IgD-negative memory B cell (primary cell): Measurements from ENCODE around the gene PSEN2. TPM values are rescaled to one million over a fixed set of nuclear protein-coding genes. Genes with fewer than 3 reads are reported as not detected.

Source experiments
- H3K27ac Mint-ChIP-seq, 3 donors: one replicate each; pipeline ENCODE4 v1.8.0; 2020 to 2022; ENCODE audit warnings: mild to moderate bottlenecking in 3 of 3, mixed read lengths in 3 of 3, moderate library complexity in 1 of 3
- H3K27me3 Mint-ChIP-seq: one replicate; pipeline ENCODE4 v1.8.0; 2021; ENCODE audit warnings: mixed read lengths
- H3K36me3 Mint-ChIP-seq: one replicate; pipeline ENCODE4 v1.8.0; 2020; ENCODE audit warnings: mild to moderate bottlenecking, mixed read lengths
- H3K4me1 Mint-ChIP-seq, 3 donors: one replicate each; pipeline ENCODE4 v1.8.0; 2020 to 2022; ENCODE audit warnings: mixed read lengths in 3 of 3, mild to moderate bottlenecking in 1 of 3
- H3K4me3 Mint-ChIP-seq, 4 donors: one replicate each; pipeline ENCODE4 v1.8.0; 2020 to 2022; ENCODE audit warnings: mild to moderate bottlenecking in 4 of 4, mixed read lengths in 4 of 4, moderate library complexity in 3 of 4
- H3K9me3 Mint-ChIP-seq, 3 donors: one replicate each; pipeline ENCODE4 v1.8.0; 2020 to 2021; ENCODE audit warnings: mixed read lengths in 3 of 3, mild to moderate bottlenecking in 1 of 3
- polyA plus RNA-seq: library from polyadenylated mRNA; unstranded; fragments of 300-500 nt; fragmentation: Illumina TruSeq; gene quantifications from one replicate; pipeline ENCODE4 v1.2.3, GENCODE V29; 2021

The PSEN2 gene
- polyA plus RNA-seq, 1 donor from 2014 or later, result 16.1 TPM

DNA sequence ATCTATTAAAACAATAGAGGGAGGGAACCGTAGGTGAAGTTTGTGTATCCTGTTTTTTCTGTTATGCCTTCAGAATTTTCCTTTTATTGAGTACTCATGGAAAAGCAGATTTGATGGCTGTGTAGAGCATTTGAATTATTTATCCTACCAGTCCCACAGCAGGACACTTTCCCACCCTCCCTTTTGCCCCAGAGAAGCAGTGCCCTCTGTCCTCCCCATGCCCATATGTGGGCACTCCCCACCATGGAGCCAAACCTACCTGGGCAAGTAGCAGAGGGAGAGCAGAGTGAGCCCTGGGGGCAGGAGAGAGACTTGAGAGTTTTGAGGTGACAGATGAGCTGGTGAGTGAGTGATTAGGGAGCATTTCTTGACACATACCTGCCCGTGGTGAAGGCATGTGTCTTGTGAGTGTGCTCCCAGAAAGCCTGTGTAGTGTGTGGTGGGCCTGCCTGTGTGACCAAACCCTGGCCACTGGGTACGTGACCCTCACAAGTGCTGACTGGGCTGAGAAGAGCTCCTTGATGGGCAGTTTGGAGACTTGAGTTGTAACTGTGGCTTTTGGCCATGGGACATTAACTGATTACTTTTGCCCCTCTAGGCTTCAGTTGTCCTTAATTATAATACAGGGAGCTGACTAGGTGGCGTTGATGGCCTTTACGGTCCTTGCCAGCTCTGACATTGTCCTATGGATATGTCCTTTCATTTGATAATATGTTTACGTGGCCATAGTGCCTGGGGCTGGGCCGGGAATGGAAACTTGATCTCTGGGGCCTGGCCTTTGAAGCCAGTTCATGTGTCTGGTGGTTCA is 3.6 kb downstream of the PSEN2 start:
- Mint-ChIP-seq H3K4me1 (peaks cover 11 to 18% (median 14%) of the 10 kb centered on the region in 3 donors), H3K27me3 (no peaks in the 10 kb centered on the region), H3K4me3 (peak overlapping the region in 2 of 4 donors; percentile 37 to 74), H3K36me3 (no peaks in the 10 kb centered on the region), H3K9me3 (no peaks in the 10 kb centered on the region), H3K27ac (no peak overlapping the region)

DNA sequence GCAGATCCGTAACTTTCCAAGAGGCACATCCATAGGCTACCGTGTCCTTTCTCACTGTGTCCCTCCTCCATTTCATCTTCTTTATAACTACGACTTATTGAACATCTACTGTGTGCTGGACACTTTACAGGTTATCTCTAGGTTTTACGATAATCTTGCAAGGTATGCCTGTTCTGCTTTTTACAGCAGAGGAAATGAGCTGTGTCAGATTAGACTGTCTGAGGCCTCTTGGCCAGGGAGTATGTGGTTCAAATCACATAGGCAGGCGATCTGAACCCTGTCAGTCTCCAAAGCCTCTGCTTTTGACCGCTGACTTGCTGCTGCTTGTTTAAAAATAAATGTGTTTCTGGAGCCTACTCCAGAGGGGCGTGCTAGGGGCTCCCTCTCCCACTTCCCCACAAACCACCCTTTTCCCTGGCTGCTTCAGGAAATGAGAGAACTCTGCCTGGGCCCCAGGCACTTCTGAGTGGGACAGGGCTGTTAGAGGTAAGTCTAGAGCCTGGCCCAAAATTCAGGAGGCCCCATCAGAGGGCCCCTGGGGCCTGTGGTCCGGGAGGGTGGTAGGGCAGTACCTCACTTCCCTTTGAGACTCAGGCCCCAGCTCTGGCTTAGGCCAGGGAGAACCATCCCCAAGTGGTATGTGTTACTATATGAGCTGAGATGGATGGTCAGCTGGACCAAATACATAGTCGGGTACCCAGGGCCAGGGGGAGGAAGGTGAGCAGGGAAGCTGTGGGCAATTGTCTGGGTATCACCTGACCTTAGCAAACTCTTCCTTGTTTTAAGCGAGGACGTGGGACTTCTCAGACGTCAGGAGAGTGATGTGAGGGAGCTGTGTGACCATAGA is 4.4 kb downstream of the PSEN2 start:
- no peak overlapping the region for H3K27ac Mint-ChIP-seq
- peak overlapping the region in 2 of 4 donors; percentile 37 to 72 for H3K4me3 Mint-ChIP-seq
- H3K4me1 Mint-ChIP-seq, result peaks cover 11 to 18% (median 14%) of the 10 kb centered on the region in 3 donors
- no peaks in the 10 kb centered on the region for H3K9me3 Mint-ChIP-seq
- no peaks in the 10 kb centered on the region for H3K27me3 Mint-ChIP-seq
- H3K36me3 Mint-ChIP-seq, result peaks cover 2% of the 10 kb centered on the region

DNA sequence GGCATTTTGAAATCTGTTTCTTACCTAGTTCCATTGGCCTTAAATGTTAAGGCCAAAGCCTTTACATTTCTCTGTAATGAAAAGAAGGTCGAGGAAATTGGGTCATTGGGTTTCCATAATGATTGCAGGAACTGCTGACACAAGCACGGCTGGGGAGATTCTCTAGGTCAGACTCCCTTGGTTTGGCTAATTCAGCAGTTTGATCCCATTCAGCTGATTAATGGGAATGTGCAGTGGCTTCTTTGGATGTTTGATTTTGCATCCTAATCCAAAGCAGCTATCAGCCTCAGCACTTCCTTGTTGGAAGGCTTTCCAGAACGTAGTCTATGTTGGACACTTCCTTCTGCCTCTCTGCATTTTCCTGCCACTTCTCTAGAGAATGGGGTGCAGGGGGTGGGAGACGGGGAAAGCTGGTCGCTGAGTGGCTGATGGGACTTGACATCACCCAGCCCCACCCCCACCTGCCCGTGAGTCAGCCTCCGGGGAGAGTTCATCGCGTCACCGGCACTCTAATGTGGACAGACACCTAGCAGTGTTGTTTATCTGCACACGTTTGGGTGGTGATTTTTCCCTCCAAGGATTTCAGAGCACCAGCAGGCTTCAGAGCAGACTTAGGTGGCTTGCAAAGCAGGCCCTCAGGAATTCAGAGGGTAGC is 5.4 kb downstream of the PSEN2 start:
- H3K27ac Mint-ChIP-seq, result no peak overlapping the region
- no peaks in the 10 kb centered on the region for H3K27me3 Mint-ChIP-seq
- peaks cover 3% of the 10 kb centered on the region for H3K36me3 Mint-ChIP-seq
- H3K4me3 Mint-ChIP-seq, result no peak overlapping the region
- H3K9me3 Mint-ChIP-seq, result no peaks in the 10 kb centered on the region
- peaks cover 11 to 18% (median 12%) of the 10 kb centered on the region in 3 donors for H3K4me1 Mint-ChIP-seq

GRCh38 chr1:226877669-226878068 is 7.3 kb downstream of the PSEN2 start:
- H3K4me1 Mint-ChIP-seq, result peaks cover 8 to 21% (median 19%) of the 10 kb centered on the region in 3 donors
- no peak overlapping the region for H3K4me3 Mint-ChIP-seq
- H3K9me3 Mint-ChIP-seq, result no peaks in the 10 kb centered on the region
- H3K27me3 Mint-ChIP-seq, result no peaks in the 10 kb centered on the region
- H3K27ac Mint-ChIP-seq, result no peak overlapping the region
- peaks cover 8% of the 10 kb centered on the region for H3K36me3 Mint-ChIP-seq

GRCh38 chr1:226880372-226881287 is 10.2 kb downstream of the PSEN2 start:
- peaks cover 9% of the 10 kb centered on the region for H3K36me3 Mint-ChIP-seq
- H3K4me3 Mint-ChIP-seq, result peak overlapping the region in 1 of 4 donors; percentile 67
- H3K27ac Mint-ChIP-seq, result peak overlapping the region in 1 of 3 donors; percentile 17
- H3K9me3 Mint-ChIP-seq, result no peaks in the 10 kb centered on the region
- H3K27me3 Mint-ChIP-seq, result no peaks in the 10 kb centered on the region
- H3K4me1 Mint-ChIP-seq, result peaks cover 10 to 39% (median 37%) of the 10 kb centered on the region in 3 donors

DNA sequence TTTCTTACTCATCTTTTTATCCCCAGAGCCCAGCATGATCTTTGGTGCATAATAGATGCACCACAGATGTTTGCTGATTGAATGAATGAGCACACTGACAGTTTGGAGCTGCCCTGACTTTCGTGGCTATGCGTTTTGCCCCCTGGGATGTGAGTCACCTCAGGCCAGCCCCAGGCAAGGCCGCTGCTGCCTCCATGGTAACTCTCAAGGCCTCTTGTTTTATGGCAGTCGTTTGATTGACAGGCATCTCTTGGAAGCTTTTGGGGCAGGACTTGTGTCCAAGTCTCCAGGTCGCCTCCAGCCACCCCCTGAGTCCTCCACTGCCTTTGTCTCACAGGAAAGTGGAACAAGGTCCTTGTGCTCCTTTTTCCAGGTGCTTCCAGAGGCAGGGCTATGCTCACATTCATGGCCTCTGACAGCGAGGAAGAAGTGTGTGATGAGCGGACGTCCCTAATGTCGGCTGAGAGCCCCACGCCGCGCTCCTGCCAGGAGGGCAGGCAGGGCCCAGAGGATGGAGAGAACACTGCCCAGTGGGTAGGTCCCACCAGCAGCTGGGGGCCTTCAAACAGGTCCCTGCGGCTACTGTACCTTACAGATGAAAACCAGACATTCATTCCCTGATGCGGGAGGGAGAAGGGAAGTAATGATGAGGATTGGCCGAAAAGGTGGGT is 11.2 kb downstream of the PSEN2 start:
- peaks cover 15% of the 10 kb centered on the region for H3K36me3 Mint-ChIP-seq
- peak overlapping the region in 2 of 3 donors; percentile 92 to 94 for H3K27ac Mint-ChIP-seq
- H3K27me3 Mint-ChIP-seq, result no peaks in the 10 kb centered on the region
- peaks cover 16 to 48% (median 44%) of the 10 kb centered on the region in 3 donors for H3K4me1 Mint-ChIP-seq
- H3K9me3 Mint-ChIP-seq, result no peaks in the 10 kb centered on the region
- H3K4me3 Mint-ChIP-seq, result peak overlapping the region in 2 of 4 donors; percentile 44 to 90

GRCh38 chr1:226882187-226882586 is 11.8 kb downstream of the PSEN2 start:
- Mint-ChIP-seq H3K27me3 (no peaks in the 10 kb centered on the region), H3K27ac (peak overlapping the region; percentile 73 to 94 (median 92)), H3K9me3 (no peaks in the 10 kb centered on the region), H3K4me3 (peak overlapping the region; percentile 44 to 90 (median 68)), H3K4me1 (peaks cover 16 to 48% (median 44%) of the 10 kb centered on the region in 3 donors), H3K36me3 (peaks cover 15% of the 10 kb centered on the region)

- H3K27ac Mint-ChIP-seq, result peak overlapping the region; percentile 73 to 94 (median 92)
- H3K9me3 Mint-ChIP-seq, result no peaks in the 10 kb centered on the region
- peak overlapping the region; percentile 44 to 90 (median 68) for H3K4me3 Mint-ChIP-seq
- H3K27me3 Mint-ChIP-seq, result no peaks in the 10 kb centered on the region
- H3K4me1 Mint-ChIP-seq, result peaks cover 16 to 46% (median 42%) of the 10 kb centered on the region in 3 donors
- peaks cover 15% of the 10 kb centered on the region for H3K36me3 Mint-ChIP-seq
Observed at GRCh38 chr1:226882631-226883409, 12.4 kb downstream of the PSEN2 start.

- H3K27ac Mint-ChIP-seq, result peak overlapping the region; percentile 73 to 94 (median 92)
- H3K27me3 Mint-ChIP-seq, result no peaks in the 10 kb centered on the region
- H3K4me1 Mint-ChIP-seq, result peaks cover 16 to 46% (median 42%) of the 10 kb centered on the region in 3 donors
- no peaks in the 10 kb centered on the region for H3K9me3 Mint-ChIP-seq
- H3K36me3 Mint-ChIP-seq, result peaks cover 15% of the 10 kb centered on the region
- H3K4me3 Mint-ChIP-seq, result peak overlapping the region in 2 of 4 donors; percentile 83 to 90
Observed at GRCh38 chr1:226883630-226884029, 13.2 kb downstream of the PSEN2 start.

DNA sequence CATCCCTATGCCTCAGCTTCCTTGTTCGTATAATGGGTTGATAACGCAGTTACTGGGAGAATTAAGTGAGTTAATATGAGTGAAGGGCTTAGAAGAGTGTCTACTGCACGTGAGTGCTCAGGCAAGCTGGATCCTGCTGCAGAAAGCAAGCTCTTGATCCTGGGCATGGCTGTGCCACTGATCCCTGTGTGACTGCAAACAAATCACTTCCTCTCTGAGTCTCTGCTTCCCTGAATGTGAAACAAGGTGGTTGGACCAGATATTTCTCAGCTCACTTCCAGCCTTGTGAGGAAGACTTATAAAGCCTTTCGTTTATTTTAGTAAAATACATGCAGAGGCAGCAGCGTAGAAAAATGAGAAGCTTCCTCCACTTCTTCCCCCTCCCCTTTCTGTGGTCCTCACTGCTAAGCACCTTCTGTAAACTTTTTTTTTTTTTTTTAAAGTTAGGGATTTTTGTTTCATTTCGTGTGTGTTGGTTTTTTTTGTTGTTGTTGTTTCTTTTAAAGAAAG is 13.8 kb downstream of the PSEN2 start:
- no peaks in the 10 kb centered on the region for H3K9me3 Mint-ChIP-seq
- H3K4me3 Mint-ChIP-seq, result peak overlapping the region in 3 of 4 donors; percentile 30 to 86 (median 77)
- H3K36me3 Mint-ChIP-seq, result peaks cover 15% of the 10 kb centered on the region
- H3K27ac Mint-ChIP-seq, result peak overlapping the region in 1 of 3 donors; percentile 76
- H3K27me3 Mint-ChIP-seq, result no peaks in the 10 kb centered on the region
- peaks cover 16 to 46% (median 42%) of the 10 kb centered on the region in 3 donors for H3K4me1 Mint-ChIP-seq

GRCh38 chr1:226884966-226885820 is 14.8 kb downstream of the PSEN2 start:
- H3K9me3 Mint-ChIP-seq, result no peaks in the 10 kb centered on the region
- peaks cover 15% of the 10 kb centered on the region for H3K36me3 Mint-ChIP-seq
- peaks cover 16 to 46% (median 42%) of the 10 kb centered on the region in 3 donors for H3K4me1 Mint-ChIP-seq
- peak overlapping the region in 2 of 4 donors; percentile 77 to 86 for H3K4me3 Mint-ChIP-seq
- H3K27me3 Mint-ChIP-seq, result no peaks in the 10 kb centered on the region
- no peak overlapping the region for H3K27ac Mint-ChIP-seq
